H1 (cell line): ENCODE measurements around the gene TNS1. TPM values are rescaled to one million over a fixed set of nuclear protein-coding genes. Genes with fewer than 3 reads are reported as not detected.

Experiments
- CTCF ChIA-PET: fragments of 300-600 bp; sonication (Branson Sonifier 250); formaldehyde crosslinking; loops from one replicate; lab custom pipeline; 2021; ENCODE audit not compliant: partially characterized antibody; lab: Charles Lee
- POLR2A ChIA-PET: fragments of 300-600 bp; sonication (Branson Sonifier 250); formaldehyde crosslinking; loops from one replicate; lab custom pipeline; 2021; ENCODE audit warnings: inconsistent platforms; ENCODE audit not compliant: partially characterized antibody; lab: Charles Lee
- DNase-seq, 2 experiments: peaks; one replicate each; pipeline versions ENCODE4 v3.0.0 to v3.0.0-alpha.2; 2010 to 2022; ENCODE audit warnings: low spot score in 2 of 2, low read depth in 1 of 2, mixed read lengths in 1 of 2
- FAIRE-seq: peaks from 2 replicates; lab custom pipeline; 2011; peaks lifted over from hg19 to GRCh38; lab: Jason Lieb, UNC
- H2AFZ ChIP-seq: 2 replicates; pipeline ENCODE4 v1.8.1; 2012; ENCODE audit warnings: low read length, inconsistent platforms
- H2AK5ac ChIP-seq: 2 replicates; pipeline ENCODE4 v1.6.1; 2013; ENCODE audit warnings: low read depth, low read length
- H2BK120ac ChIP-seq: replicated peaks from 2 replicates; pipeline ENCODE3; 2013; ENCODE audit warnings: low read depth, low read length, inconsistent platforms
- H2BK12ac ChIP-seq: 2 replicates; pipeline ENCODE4 v1.6.1; 2013; ENCODE audit warnings: low read depth, low read length
- H2BK15ac ChIP-seq: 2 replicates; pipeline ENCODE4 v1.6.1; 2013; ENCODE audit warnings: low read length
- H2BK20ac ChIP-seq: 2 replicates; pipeline ENCODE4 v1.6.1; 2013; ENCODE audit warnings: low read length
- H2BK5ac ChIP-seq: 2 replicates; pipeline ENCODE4 v1.6.1; 2013; ENCODE audit warnings: low read depth, low read length
- H3K14ac ChIP-seq: 2 replicates; pipeline ENCODE4 v1.6.1; 2013; ENCODE audit warnings: inconsistent platforms; ENCODE audit not compliant: insufficient read length
- H3K18ac ChIP-seq: 2 replicates; pipeline ENCODE4 v1.6.1; 2013; ENCODE audit warnings: low read length; ENCODE audit errors: extremely low read depth
- H3K23ac ChIP-seq: 2 replicates; pipeline ENCODE4 v1.6.1; 2013; ENCODE audit warnings: inconsistent platforms; ENCODE audit not compliant: insufficient read length
- H3K23me2 ChIP-seq: 2 replicates; pipeline ENCODE4 v1.6.1; 2013; ENCODE audit warnings: low read depth, low read length
- H3K27ac ChIP-seq: 2 replicates; pipeline ENCODE4 v1.6.1; 2011; ENCODE audit warnings: low read depth, low read length, inconsistent platforms
- H3K27me3 ChIP-seq, 4 experiments: replicated peaks in 1 of 4; 1 replicate in 1 of 4; 2 replicates in 3 of 4; pipeline versions ENCODE4 v1.6.1 to v1.8.1; 2011 to 2013; ENCODE audit warnings: low read length in 3 of 4, mild to moderate bottlenecking in 3 of 4, inconsistent platforms in 2 of 4, mixed read lengths in 2 of 4, moderate library complexity in 1 of 4; ENCODE audit not compliant: control insufficient read depth in 3 of 4, insufficient read depth in 3 of 4; ENCODE audit errors: extremely low read depth in 1 of 4
- H3K36me3 ChIP-seq, 4 experiments: 2 replicates each; pipeline versions ENCODE4 v1.6.1 to v1.8.1; 2011 to 2013; ENCODE audit warnings: mild to moderate bottlenecking in 4 of 4, low read length in 3 of 4, moderate library complexity in 2 of 4, control low read depth in 1 of 4, inconsistent platforms in 1 of 4; ENCODE audit not compliant: insufficient read depth in 4 of 4, control insufficient read depth in 2 of 4
- H3K4ac ChIP-seq: replicated peaks from 2 replicates; pipeline ENCODE3; 2013; ENCODE audit warnings: low read length, low read depth, mixed read lengths, inconsistent platforms; ENCODE audit not compliant: insufficient read length
- H3K4me1 ChIP-seq, 4 experiments: replicated peaks in 1 of 4; 1 replicate in 1 of 4; 2 replicates in 3 of 4; pipeline versions ENCODE4 v1.6.1 to v1.8.1; 2011 to 2013; ENCODE audit warnings: low read length in 3 of 4, inconsistent platforms in 2 of 4, mixed read lengths in 1 of 4; ENCODE audit not compliant: insufficient read depth in 4 of 4, control insufficient read depth in 3 of 4
- H3K4me2 ChIP-seq, 2 experiments: 2 replicates each; pipeline versions ENCODE4 v1.6.1 to v1.8.1; 2011 to 2013; ENCODE audit warnings: low read depth in 2 of 2, low read length in 2 of 2, control low read depth in 1 of 2, inconsistent platforms in 1 of 2, mild to moderate bottlenecking in 1 of 2; ENCODE audit not compliant: insufficient read depth in 1 of 2
- H3K4me3 ChIP-seq, 4 experiments: fragments of 200-600, 300-600 bp in 1 of 4; sonication (generic), shearing (Covaris generic), sonication (Bioruptor Twin) in 1 of 4; 2 replicates each; pipeline versions ENCODE4 v1.5.1 to v1.8.1; 2011 to 2016; ENCODE audit warnings: low read length in 4 of 4, low read depth in 3 of 4, control low read depth in 2 of 4, inconsistent platforms in 2 of 4, mild to moderate bottlenecking in 2 of 4, mixed read lengths in 1 of 4, moderate library complexity in 1 of 4; ENCODE audit not compliant: insufficient read depth in 2 of 4; ENCODE audit errors: extremely low read depth in 1 of 4
- H3K56ac ChIP-seq: replicated peaks from 2 replicates; pipeline ENCODE3; 2013; ENCODE audit warnings: low read depth, mild to moderate bottlenecking, mixed read lengths, low read length, inconsistent platforms; ENCODE audit not compliant: insufficient read length
- H3K79me1 ChIP-seq: 2 replicates; pipeline ENCODE4 v1.6.1; 2013; ENCODE audit warnings: low read depth, low read length, control low read depth
- H3K79me2 ChIP-seq, 2 experiments: 2 replicates each; pipeline versions ENCODE4 v1.6.1 to v1.8.1; 2012 to 2013; ENCODE audit warnings: low read length in 2 of 2, mild to moderate bottlenecking in 2 of 2, inconsistent platforms in 1 of 2; ENCODE audit not compliant: insufficient read depth in 2 of 2, control insufficient read depth in 1 of 2
- H3K9ac ChIP-seq, 4 experiments: replicated peaks in 1 of 4; 1 replicate in 1 of 4; 2 replicates in 3 of 4; pipeline versions ENCODE4 v1.6.1 to v1.8.1; 2011 to 2013; ENCODE audit warnings: low read depth in 3 of 4, low read length in 3 of 4, control low read depth in 2 of 4, mild to moderate bottlenecking in 2 of 4, moderate library complexity in 2 of 4, inconsistent platforms in 1 of 4; ENCODE audit errors: extremely low read depth in 1 of 4
- H3K9me3 ChIP-seq, 2 experiments: 2 replicates each; pipeline versions ENCODE4 v1.6.1 to v1.8.1; 2012 to 2013; ENCODE audit warnings: mild to moderate bottlenecking in 2 of 2, moderate library complexity in 2 of 2, control low read depth in 1 of 2, inconsistent platforms in 1 of 2, low read depth in 1 of 2, low read length in 1 of 2, mixed read lengths in 1 of 2; ENCODE audit not compliant: insufficient read depth in 2 of 2
- H4K20me1 ChIP-seq, 2 experiments: replicated peaks in 1 of 2; 2 replicates each; pipeline versions ENCODE3 to v1.8.1; 2011 to 2013; ENCODE audit warnings: inconsistent platforms in 2 of 2, low read length in 2 of 2, mild to moderate bottlenecking in 1 of 2; ENCODE audit not compliant: insufficient read depth in 2 of 2, control insufficient read depth in 1 of 2
- H4K5ac ChIP-seq: 2 replicates; pipeline ENCODE4 v1.6.1; 2013; ENCODE audit warnings: low read length, low read depth, mixed read lengths, inconsistent platforms; ENCODE audit not compliant: insufficient read length
- H4K8ac ChIP-seq: 2 replicates; pipeline ENCODE4 v1.8.0; 2013; ENCODE audit warnings: mild to moderate bottlenecking, moderate library complexity, low read length, inconsistent platforms; ENCODE audit not compliant: insufficient read depth; ENCODE audit errors: extremely low read depth
- H4K91ac ChIP-seq: replicated peaks from 2 replicates; pipeline ENCODE3; 2013; ENCODE audit warnings: low read length, mixed read lengths, inconsistent platforms; ENCODE audit not compliant: insufficient read length
- ATF2 ChIP-seq: IDR thresholded peaks from 2 replicates; pipeline ENCODE4 v1.6.1; 2012; ENCODE audit warnings: low read length, inconsistent platforms
- ATF3 ChIP-seq: IDR thresholded peaks from 2 replicates; pipeline ENCODE4 v1.6.1; 2011; ENCODE audit warnings: low read depth, mild to moderate bottlenecking, low read length; ENCODE audit not compliant: insufficient read depth
- BCL11A ChIP-seq, 2 experiments: IDR thresholded peaks; one replicate each; pipeline ENCODE4 v1.6.1; 2011; ENCODE audit warnings: low read depth in 2 of 2, low read length in 2 of 2, mild to moderate bottlenecking in 2 of 2
- CHD1 ChIP-seq: IDR thresholded peaks from 2 replicates; pipeline ENCODE4 v1.6.1; 2012; ENCODE audit warnings: low read depth, low read length, improper control_type of control experiment
- CREB1 ChIP-seq: IDR thresholded peaks from 2 replicates; pipeline ENCODE4 v1.6.1; 2012; ENCODE audit warnings: inconsistent platforms
- FOSL1 ChIP-seq: IDR thresholded peaks from 2 replicates; pipeline ENCODE4 v1.6.1; 2011; ENCODE audit warnings: mild to moderate bottlenecking, low read depth, low read length, moderate library complexity; ENCODE audit not compliant: insufficient read depth
- MAX ChIP-seq: IDR thresholded peaks from 2 replicates; pipeline ENCODE4 v1.6.1; 2012; ENCODE audit warnings: inconsistent platforms
- RXRA ChIP-seq: IDR thresholded peaks from 2 replicates; pipeline ENCODE4 v1.6.1; 2011; ENCODE audit warnings: low read depth, mild to moderate bottlenecking, low read length, moderate library complexity; ENCODE audit not compliant: insufficient read depth
- SAP30 ChIP-seq: fragments of 300-600 bp; sonication (generic); IDR thresholded peaks from 2 replicates; pipeline ENCODE4 v1.7.1; 2012; ENCODE audit warnings: low read length, moderate library complexity, mild to moderate bottlenecking, inconsistent platforms; ENCODE audit not compliant: insufficient read depth, insufficient replicate concordance
- TCF12 ChIP-seq: IDR thresholded peaks from 2 replicates; pipeline ENCODE4 v1.6.1; 2011; ENCODE audit warnings: low read depth, mild to moderate bottlenecking, low read length
- ZNF274 ChIP-seq: IDR thresholded peaks from 2 replicates; pipeline ENCODE4 v1.7.0; 2012; ENCODE audit warnings: low read length, borderline replicate concordance; ENCODE audit errors: extremely low read depth
- WGBS, 2 experiments: shearing (Covaris generic) in 1 of 2; methylation state at CpG; one replicate each; pipeline versions ENCODE4 v1.1.6 to v1.1.7; 2013 to 2015; ENCODE audit warnings: low lambda C conversion rate in 2 of 2, mixed read lengths in 2 of 2, inconsistent platforms in 1 of 2, low coverage in 1 of 2, missing lambda C conversion rate in 1 of 2; ENCODE audit not compliant: insufficient replicate concordance in 2 of 2, insufficient coverage in 1 of 2, insufficient read length in 1 of 2; ENCODE audit errors: extremely low coverage in 1 of 2, missing lambda C conversion rate in 1 of 2; 5-methylcytosine and 5-hydroxymethylcytosine counted together
- polyA plus RNA-seq, 7 experiments: library from polyadenylated mRNA; depleted of rRNA in 3 of 7; stranded (reverse) in 5 of 7; unstranded in 2 of 7; fragments of >200 nt in 5 of 7; fragments of 200-250 nt in 2 of 7; gene quantifications; 1 replicate in 5 of 7; 2 replicates in 1 of 7; 4 replicates in 1 of 7; pipeline versions ENCODE4 v1.2.1 to v1.2.3, GENCODE V29; 2011 to 2013; ENCODE audit warnings: missing spikeins in 2 of 7, mixed read lengths in 2 of 7
- total RNA-seq: library from RNA; stranded (reverse); fragmentation: NEBNext Ultra II Directional; extraction: Animal tissue kit (Norgen Biotek cat#: 25700); gene quantifications from 2 replicates; pipeline ENCODE4 v1.2.1, GENCODE V29; 2021

Gene TNS1
- total and polyA plus RNA-seq, 2 of the 8 experiments (the other 6 are each of a cell fraction or from before 2014, with no cell fraction given) = 1.5 to 5.1 TPM

- H3K14ac ChIP-seq = no peak overlapping the region
- peaks cover 0 to 4% (median 1%) of the 10 kb centered on the region in 4 experiments; a peak in 2 of 7 replicates for H3K4me1 ChIP-seq
- H2BK15ac ChIP-seq = peak overlapping the region; percentile 76; the same call in 1 of the 2 replicates
- no peak overlapping the region for H3K9ac ChIP-seq
- no peak overlapping the region for H3K4me2 ChIP-seq
- ChIA-PET POLR2A (no interaction called here), CTCF (interaction anchor here (0.8 to 30.4 kb wide), 11 partner anchors 9 to 216 kb away, joined by 3 to 759 read pairs (median 4); no protein-coding TSS in a partner anchor)
- DNase-seq (no peak), FAIRE-seq (no peak)
- peak overlapping the region; percentile 47; the same call in 1 of the 2 replicates for H2BK5ac ChIP-seq
- H4K91ac ChIP-seq = peak overlapping the region; percentile 88
- H3K18ac ChIP-seq = no peak overlapping the region
- H4K5ac ChIP-seq = no peak overlapping the region
- no peak overlapping the region for H3K27ac ChIP-seq
- H3K79me1 ChIP-seq = no peaks in the 10 kb centered on the region
- H2AK5ac ChIP-seq = peak overlapping the region; percentile 89
- 0 out of 7 replicates have a peak, but pooled peaks cover 0 to 2% (median 0%) of the 10 kb centered on the region in 4 experiments for H3K27me3 ChIP-seq
- 0 out of 2 replicates have a peak overlapping the region, but pooled peaks have one; percentile 15 for H2BK20ac ChIP-seq
- H3K79me2 ChIP-seq = no peaks in the 10 kb centered on the region
- H3K56ac ChIP-seq = no peak overlapping the region
- no peaks in the 10 kb centered on the region for H3K9me3 ChIP-seq
- no peak overlapping the region for H3K4me3 ChIP-seq
- no peaks in the 10 kb centered on the region; a peak in 1 of 8 replicates for H3K36me3 ChIP-seq
- H2AFZ ChIP-seq = no peak overlapping the region
- no peak overlapping the region for H3K4ac ChIP-seq
- 90% methylated on average over 5 of the region's 5 CpGs; no CpG with 5 or more reads in 1 of the 2 experiments for WGBS, 2 experiments
- peak overlapping the region; percentile 52; the same call in 1 of the 2 replicates for H2BK12ac ChIP-seq
- H3K23me2 ChIP-seq = no peaks in the 10 kb centered on the region; the same call in 1 of the 2 replicates
- no peak overlapping the region for H3K23ac ChIP-seq
- H4K20me1 ChIP-seq = peaks cover 0 to 5% of the 10 kb centered on the region in 2 experiments
- no peak overlapping the region for H4K8ac ChIP-seq
- H2BK120ac ChIP-seq = no peak overlapping the region
- TF ChIP-seq RXRA (no peak), SAP30 (no peak), TCF12 (no peak), ATF2 (no peak), CREB1 (no peak), MAX (no peak), ZNF274 (no peak), CHD1 (no peak), FOSL1 (no peak), ATF3 (no peak), BCL11A (IDR thresholded peaks at IDR 0.05; ENCODE audit: low read depth in 2 of 2, low read length in 2 of 2) (no peak)
These were observed 207.7 kb downstream of the TNS1 start for GRCh38 chr2:217795067-217795466.
